Urothelium cell line (cell line): Measurements from ENCODE around the gene UBE2K.
"Not testable (repeated sequence)": the region's sequence is repeated elsewhere in the genome, so short reads cannot be mapped to it uniquely, and the experiment has no call there.

Source experiments
- DNase-seq: peaks from one replicate; pipeline ENCODE4 v3.0.0; 2011; ENCODE audit warnings: low spot score, mixed read lengths
- FAIRE-seq: peaks from 2 replicates; lab custom pipeline; 2011; peaks lifted over from hg19 to GRCh38; lab: Jason Lieb, UNC

The UBE2K gene

DNA sequence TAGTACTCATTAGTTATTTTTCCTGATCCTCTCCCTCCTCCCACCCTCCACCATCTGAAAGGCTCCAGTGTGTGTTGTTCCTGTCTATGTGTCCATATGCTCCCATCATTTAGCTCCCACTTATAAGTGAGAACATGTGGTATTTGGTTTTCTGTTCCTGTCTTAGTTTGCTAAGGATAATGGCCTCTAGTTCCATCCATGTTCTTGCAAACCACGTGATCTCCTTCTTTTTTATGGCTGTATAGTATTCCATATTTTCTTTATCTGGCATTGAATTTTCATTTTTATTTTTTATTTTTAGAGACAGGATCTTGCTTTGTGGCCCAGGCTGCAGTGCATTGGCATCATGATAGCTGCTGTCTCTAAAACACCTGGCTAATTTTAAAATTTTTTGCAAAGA is 11.9 kb upstream of the UBE2K start:
- no peak for FAIRE-seq
- no peak for DNase-seq

- DNase-seq (no peak), FAIRE-seq (no peak)
These were observed 10.9 kb upstream of the UBE2K start for GRCh38 chr4:39687014-39687413.

GRCh38 chr4:39689970-39690369 is 8.0 kb upstream of the UBE2K start:
- no peak for DNase-seq
- FAIRE-seq: no peak

DNA sequence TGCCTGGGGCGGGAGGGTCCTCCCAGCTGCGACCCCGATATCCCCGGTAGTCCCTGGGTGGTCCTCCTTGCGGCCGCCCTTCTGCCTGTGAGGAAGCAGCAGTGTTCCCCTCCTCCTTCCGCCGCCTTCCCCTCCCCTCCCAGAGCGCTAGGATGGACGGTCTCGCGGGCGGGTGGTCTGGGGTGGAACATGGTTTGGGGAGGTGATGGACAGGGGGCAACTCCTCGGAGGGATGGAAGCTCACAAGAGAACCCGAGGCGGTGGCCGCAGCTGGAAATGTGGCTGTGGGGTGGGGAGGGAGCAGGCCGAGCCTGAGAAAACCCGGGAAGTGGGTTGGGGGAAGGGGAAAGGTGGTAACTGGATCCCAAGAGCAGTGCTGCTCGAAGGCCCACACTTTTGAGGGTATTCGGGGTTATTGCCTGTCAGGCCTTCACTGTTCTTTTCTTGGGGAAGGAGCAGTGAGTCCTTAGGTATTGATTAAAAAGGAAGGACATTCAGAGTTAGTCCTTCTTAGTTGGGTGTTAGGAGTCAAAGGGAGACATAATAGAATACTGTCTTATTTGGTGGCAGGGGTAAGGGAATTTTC is 581 bp downstream of the UBE2K start:
- no peak for FAIRE-seq
- DNase-seq: peak; percentile 53

DNA sequence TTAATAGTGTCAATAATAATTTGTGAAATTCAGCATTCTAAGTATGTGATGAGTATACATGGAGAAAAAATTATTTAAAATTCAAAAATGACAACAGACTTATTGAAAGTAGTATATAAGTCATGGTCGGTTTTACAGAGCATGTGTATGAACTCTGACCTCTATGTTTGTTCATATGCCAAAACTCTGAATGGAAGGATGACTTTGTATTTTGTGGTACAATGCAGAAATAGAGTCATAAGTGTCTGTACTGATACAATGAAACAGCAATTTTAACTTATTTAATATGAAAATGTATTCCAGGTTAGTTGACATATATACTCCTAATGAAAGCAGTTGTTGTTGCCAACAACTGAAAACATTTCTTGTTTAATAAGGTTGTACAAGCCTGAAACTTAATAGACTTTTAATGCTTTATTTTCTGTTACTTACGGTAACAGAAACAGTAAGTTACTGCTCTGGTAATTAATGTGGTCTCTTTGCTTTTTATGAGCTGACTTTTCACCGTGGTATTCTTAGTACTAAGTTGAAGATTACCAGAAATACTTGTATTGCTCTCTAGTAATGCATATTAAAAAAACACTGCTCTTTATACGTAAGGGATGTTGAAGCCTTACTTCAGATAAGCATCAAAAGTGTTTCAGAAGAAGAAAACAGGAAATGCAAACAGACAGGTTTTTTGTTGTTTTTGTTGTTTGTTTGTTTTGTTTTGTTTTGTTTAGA is 1.9 kb downstream of the UBE2K start:
- no peak for DNase-seq

DNA sequence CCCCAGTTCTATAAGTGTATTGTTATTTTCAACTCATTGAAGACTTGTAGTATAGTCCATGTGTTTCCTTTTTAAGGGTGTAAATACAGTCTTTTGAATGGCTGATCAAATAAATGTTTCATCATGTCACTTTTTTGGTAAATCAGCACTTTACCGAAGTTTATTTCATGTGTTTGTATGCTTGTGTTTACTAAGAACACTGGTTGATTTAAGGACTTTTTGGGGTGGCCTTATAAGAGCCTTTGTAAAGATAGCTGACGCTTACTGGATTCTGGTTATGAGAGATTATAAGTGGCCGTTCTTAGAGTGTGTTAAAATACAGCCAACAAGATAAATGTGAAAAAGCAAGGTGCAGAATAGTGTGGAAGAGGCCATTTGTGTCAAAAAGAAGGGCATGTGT is 2.6 kb downstream of the UBE2K start:
- FAIRE-seq: no peak
- DNase-seq: no peak

More for the DNA sequence above, 1.9 kb downstream of the UBE2K start:
- no peak for FAIRE-seq

- no peak for FAIRE-seq
- no peak for DNase-seq
These were observed 4.8 kb downstream of the UBE2K start for GRCh38 chr4:39702716-39703115.

DNA sequence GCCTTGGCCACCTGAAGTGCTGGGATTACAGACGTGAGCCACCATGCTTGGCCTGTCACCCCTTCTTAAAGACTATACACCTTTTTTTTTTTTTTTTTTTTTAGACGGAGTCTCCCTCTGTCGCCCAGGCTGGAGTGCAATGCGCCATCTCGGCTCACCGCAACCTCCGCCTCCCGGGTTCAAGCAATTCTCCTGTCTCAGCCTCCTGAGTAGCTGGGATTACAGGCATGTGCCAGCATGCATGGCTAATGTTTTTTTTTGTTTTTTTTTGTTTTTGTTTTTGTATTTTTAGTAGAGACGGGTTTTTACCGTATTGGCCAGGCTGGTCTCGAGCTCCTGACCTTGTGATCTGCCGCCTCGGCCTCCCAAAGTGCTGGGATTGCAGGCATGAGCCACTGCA is 6.9 kb downstream of the UBE2K start:
- FAIRE-seq, DNase-seq: not testable (repeated sequence)

DNA sequence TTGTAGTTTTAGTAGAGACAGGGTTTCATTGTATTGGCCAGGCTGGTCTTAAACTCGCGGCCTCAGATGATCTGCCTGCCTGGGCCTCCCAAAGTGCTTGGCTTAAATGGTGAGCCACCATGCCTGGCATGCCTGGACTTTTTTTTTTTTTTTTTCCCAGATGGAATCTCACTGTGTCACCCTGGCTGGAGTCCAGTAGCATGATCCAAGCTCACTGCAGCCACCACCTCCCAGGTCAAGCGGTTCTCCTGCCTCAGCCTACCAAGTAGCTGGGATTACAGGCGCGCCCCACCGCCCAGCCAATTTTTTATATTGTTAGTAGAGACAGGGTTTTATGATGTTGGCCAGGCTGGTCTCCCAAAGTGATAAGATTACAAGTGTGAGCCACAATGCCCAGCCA is 8.4 kb downstream of the UBE2K start:
- DNase-seq (peak; percentile 56), FAIRE-seq (no peak)

GRCh38 chr4:39706741-39707511 is 9.0 kb downstream of the UBE2K start:
- FAIRE-seq (no peak), DNase-seq (no peak)

DNA sequence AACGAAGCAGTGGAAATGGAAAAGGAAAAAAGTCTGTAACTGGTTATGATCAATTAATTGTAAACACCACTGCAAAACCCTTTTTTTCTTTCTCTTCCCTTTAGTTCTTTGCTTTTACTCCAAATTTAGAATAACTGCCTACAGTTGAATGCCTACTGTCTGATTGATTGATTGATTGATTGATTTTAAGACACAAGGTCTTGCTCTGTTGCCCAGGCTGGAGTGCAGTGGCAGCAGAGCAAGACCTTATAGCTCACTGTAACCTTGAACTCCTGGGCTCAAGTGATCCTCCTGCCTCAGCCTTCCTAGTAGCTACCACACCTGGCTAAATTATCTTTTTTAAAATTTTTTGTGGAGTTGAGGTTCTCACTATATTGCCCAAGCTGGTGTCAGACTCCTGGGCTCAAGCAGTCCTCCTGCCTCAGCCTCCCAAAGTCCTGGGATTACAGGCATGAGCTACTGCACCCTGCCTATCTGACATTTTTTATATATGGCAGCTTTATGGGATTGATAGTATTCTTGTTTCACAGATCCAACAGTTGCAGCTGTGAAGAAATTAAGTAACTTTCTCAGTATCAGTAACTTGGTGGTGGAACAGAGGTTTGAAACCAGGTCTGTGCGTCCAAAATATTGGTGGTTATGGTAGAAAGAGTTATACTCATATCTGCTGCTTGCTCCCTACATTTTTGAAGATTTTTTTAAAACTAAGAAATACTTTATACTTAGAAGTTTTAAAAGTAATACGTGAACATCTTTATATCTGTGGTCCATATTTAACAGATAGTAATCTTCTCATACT is 12.4 kb downstream of the UBE2K start:
- DNase-seq (no peak), FAIRE-seq (no peak)

DNA sequence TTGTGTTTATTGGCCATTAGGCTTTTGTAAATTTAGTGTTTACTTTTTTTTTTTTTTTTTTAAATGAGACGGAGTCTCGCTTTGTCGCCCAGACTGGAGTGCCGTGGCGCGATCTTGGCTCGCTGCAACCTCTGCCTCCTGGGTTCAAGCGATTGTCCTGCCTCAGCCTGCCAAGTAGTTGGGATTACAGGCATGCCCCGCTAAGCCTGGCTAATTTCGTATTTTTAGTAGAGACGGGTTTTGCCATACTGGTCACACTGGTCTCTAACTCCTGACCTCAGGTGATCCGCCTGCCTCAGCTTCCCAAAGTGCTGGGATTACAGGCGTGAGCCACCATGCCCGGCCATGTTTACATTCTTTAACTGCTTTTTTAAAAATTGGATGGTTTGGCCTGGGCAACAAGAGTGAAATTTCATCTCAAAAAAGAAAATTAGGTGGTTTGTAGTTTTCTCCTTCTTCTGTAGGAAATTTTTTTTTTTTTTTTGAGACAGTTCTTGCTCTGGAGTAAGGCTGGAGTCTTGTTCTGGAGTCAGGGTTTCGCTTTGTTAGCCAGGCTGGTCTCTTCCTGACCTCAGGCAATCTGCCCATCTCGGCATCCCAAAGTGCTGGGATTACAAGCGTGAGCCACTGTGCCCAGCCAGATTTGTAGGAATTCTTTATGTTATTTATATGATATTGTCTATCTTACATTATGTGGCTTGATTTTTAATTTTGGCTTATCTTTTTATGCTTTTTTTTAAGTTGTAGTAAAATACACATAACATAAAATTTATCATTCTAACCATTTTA is 15.1 kb downstream of the UBE2K start:
- FAIRE-seq (no peak), DNase-seq (no peak)

- no peak for DNase-seq
- FAIRE-seq: no peak
These were observed 15.8 kb downstream of the UBE2K start for GRCh38 chr4:39713691-39714090.

DNA sequence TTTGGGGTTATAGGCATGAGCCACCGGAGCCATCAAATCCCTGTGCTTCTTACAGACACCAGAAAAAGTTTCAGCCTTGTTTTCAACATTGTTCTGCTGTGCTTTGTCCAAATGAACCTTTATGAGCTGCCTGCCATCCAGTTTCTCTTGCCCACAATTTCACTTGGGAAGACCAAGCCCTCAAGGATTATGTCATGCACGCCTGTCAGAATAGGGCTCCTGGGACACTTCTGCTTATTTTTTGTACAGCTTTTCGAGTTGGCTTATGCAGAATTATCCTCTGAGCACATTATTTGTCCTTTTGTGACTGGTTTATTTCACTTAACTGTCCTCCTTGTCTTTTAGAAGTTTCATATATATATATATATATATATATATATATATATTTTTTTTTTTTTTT is 16.2 kb downstream of the UBE2K start:
- DNase-seq (no peak), FAIRE-seq (no peak)

DNA sequence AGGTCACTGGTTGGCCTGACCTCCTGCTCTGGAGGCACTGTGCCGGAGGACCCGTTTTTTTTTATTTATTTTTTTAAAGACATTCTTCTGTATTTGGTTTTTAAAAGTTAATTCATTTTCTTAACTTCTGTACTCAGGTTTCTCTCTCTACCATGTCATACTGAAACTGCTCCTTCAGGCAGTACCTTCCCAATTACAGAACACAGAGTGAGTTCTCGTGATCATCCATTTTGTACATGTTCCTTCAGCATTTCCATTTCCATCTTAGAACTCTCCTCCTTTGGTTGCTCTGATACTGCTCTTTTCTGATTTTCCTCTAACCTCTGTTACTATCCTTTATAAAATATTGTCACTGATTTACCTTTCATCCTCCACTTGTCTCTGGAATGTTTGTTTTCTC is 17.9 kb downstream of the UBE2K start:
- no peak for FAIRE-seq
- DNase-seq: no peak

DNA sequence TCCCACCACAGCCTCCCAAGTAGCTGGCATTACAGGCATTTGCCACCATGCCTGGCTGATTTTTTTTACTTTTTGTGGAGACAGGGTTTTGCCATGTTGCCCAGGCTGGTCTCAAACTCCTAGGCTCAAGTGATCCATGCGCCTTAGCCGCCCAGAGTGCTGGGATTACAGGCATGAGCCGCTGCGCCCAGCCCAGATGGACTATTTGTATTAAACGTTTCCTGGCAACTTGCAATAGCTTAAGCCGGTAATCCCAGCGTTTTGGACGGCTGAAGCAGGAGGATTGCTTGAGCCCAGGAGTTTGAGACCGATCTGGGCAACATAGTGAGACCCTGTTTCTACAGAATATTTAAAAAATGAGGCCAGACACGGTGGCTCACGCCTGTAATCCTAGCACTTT is 18.4 kb downstream of the UBE2K start:
- DNase-seq: no peak
- no peak for FAIRE-seq

- not testable (repeated sequence) for DNase-seq, FAIRE-seq
These were observed 19.8 kb downstream of the UBE2K start for GRCh38 chr4:39717743-39718142.

DNA sequence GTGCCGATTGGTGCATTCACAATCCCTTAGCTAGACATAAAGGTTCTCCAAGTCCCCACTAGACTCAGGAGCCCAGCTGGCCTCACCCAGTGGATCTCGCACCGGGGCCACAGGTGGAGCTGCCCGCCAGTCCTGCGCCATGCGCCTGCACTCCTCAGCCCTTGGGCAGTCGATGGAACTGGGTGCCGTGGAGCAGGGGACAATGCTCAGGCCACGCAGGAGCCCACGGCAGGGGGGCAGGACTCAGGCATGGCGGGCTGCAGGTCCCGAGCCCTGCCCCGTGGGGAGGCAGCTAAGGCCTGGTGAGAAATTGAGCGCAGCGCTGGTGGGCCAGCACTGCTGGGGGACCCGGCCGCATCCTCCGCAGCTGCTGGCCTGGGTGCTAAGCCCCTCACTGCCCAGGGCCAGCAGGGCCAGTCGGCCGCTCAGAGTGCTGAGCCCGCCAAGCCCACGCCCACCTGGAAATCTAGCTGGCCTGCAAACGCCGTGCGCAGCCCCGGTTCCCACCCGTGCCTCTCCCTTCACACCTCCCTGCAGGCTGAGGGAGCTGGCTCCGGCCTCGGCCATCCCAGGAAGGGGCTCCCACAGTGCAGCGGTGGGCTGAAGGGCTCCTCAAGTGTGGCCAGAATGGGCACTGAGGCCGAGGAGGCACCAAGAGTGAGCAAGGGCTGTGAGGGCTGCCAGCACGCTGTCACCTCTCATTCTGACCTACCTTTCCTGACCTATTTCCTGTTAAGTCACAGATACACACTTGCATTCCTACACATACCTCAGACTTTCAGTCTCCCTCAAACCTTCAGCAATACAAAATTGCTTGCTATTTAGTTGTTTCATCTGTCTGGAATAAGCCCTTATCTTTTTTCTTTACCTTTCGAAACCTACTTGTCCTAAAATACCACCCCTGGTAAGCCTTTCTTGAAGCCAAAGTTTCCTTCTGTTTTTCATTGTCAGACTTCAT is 20.7 kb downstream of the UBE2K start:
- DNase-seq (no peak), FAIRE-seq (no peak)
